SJSA1 (cell line): Measurements from ENCODE around the gene OR10X1. TPM values are rescaled to one million over a fixed set of nuclear protein-coding genes. Genes with fewer than 3 reads are reported as not detected.

Experiments used
- DNase-seq, 2 experiments: peaks; one replicate each; pipeline ENCODE4 v3.0.0-alpha.2; 2015 to 2020; ENCODE audit warnings: low spot score in 2 of 2, low read depth in 1 of 2
- H3K27ac ChIP-seq: fragments of 250-450 bp; sonication (Bioruptor Pico); 2 replicates; pipeline ENCODE4 v1.5.1; 2020; ENCODE audit warnings: mild to moderate bottlenecking, moderate library complexity
- H3K27me3 ChIP-seq: fragments of 250-450 bp; sonication (Bioruptor Pico); replicated peaks from 2 replicates; pipeline ENCODE4 v1.5.1; 2020; ENCODE audit warnings: mild to moderate bottlenecking, moderate library complexity
- H3K36me3 ChIP-seq: fragments of 250-450 bp; sonication (Bioruptor Pico); 2 replicates; pipeline ENCODE4 v1.5.1; 2020; ENCODE audit warnings: mild to moderate bottlenecking
- H3K4me1 ChIP-seq: fragments of 250-450 bp; sonication (Bioruptor Pico); replicated peaks from 2 replicates; pipeline ENCODE4 v1.6.1; 2021; ENCODE audit warnings: mild to moderate bottlenecking
- H3K4me3 ChIP-seq: fragments of 250-450 bp; sonication (Bioruptor Pico); 2 replicates; pipeline ENCODE4 v1.5.1; 2020; ENCODE audit warnings: mild to moderate bottlenecking
- H3K9me3 ChIP-seq: fragments of 250-450 bp; sonication (Bioruptor Pico); replicated peaks from 2 replicates; pipeline ENCODE4 v1.5.1; 2020; ENCODE audit warnings: mild to moderate bottlenecking
- total RNA-seq: library from RNA; depleted of rRNA; stranded (reverse); fragments of >200 nt; shearing (Covaris generic); gene quantifications from 2 replicates; pipeline ENCODE4 v1.2.3, GENCODE V29; 2014; rRNA removed

Gene OR10X1
- total RNA-seq, 1 experiment from 2014 or later, result not detected

DNA sequence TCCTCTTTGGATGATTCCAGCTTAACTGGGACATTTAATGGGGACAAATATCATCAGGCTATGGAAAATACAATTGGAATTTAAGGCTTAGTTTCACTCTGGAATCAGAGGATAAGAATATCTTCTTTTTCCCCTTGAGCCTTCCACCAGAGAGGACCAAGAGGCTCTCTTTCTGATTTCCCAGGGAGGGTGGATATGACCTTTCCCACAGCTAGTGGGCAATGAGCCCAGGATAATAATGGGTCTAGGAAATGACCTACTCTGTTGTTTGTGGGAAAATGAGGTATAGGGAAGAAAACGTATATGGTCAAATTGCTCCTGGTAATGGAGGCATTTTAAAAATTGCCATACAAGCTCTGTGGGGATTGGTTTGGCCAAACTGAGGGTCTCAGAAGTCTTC lies 27.4 kb downstream of the OR10X1 start:
- DNase-seq, result no peak
- H3K27ac ChIP-seq, result no peak overlapping the region

GRCh38 chr1:158547533-158547932 lies 32.2 kb downstream of the OR10X1 start:
- no peaks in the 10 kb centered on the region for H3K27me3 ChIP-seq
- H3K9me3 ChIP-seq, result no peaks in the 10 kb centered on the region
- DNase-seq, result no peak
- H3K4me1 ChIP-seq, result no peaks in the 10 kb centered on the region
- H3K36me3 ChIP-seq, result no peaks in the 10 kb centered on the region
- H3K4me3 ChIP-seq, result no peak overlapping the region
- H3K27ac ChIP-seq, result no peak overlapping the region

More for the DNA sequence above, 27.4 kb downstream of the OR10X1 start:
- Histone ChIP-seq H3K36me3 (no peaks in the 10 kb centered on the region), H3K4me1 (no peaks in the 10 kb centered on the region), H3K9me3 (no peaks in the 10 kb centered on the region), H3K4me3 (no peak overlapping the region), H3K27me3 (no peaks in the 10 kb centered on the region)

- DNase-seq, result no peak
- Histone ChIP-seq H3K9me3 (no peaks in the 10 kb centered on the region), H3K4me1 (no peaks in the 10 kb centered on the region), H3K27ac (no peak overlapping the region), H3K4me3 (no peak overlapping the region), H3K36me3 (no peaks in the 10 kb centered on the region), H3K27me3 (no peaks in the 10 kb centered on the region)
Observed at GRCh38 chr1:158537609-158538008, 42.1 kb downstream of the OR10X1 start.

- Histone ChIP-seq H3K4me3 (no peak overlapping the region), H3K9me3 (no peaks in the 10 kb centered on the region), H3K4me1 (no peaks in the 10 kb centered on the region), H3K27me3 (no peaks in the 10 kb centered on the region), H3K27ac (no peak overlapping the region), H3K36me3 (no peaks in the 10 kb centered on the region)
- no peak for DNase-seq
Observed at GRCh38 chr1:158534496-158534895, 45.2 kb downstream of the OR10X1 start.

Other genes with a start within 250 kb of the OR10X1 start
- not detected in 2 replicates for gene CD1B, start 248.4 kb downstream of the OR10X1 start, total RNA-seq
- gene CD1E, start 226.0 kb downstream of the OR10X1 start, total RNA-seq, result not detected in 2 replicates
- not detected in 2 replicates for gene OR10T2, start 180.4 kb downstream of the OR10X1 start, total RNA-seq
- not detected in 2 replicates for gene OR10K2, start 153.7 kb downstream of the OR10X1 start, total RNA-seq
- gene OR10K1, start 118.1 kb downstream of the OR10X1 start, total RNA-seq, result not detected in 2 replicates
- gene OR10R2, start 107.7 kb downstream of the OR10X1 start, total RNA-seq, result not detected in 2 replicates
- not detected in 2 replicates for gene OR6Y1, start 25.5 kb downstream of the OR10X1 start, total RNA-seq
- gene OR6P1, start 9.3 kb downstream of the OR10X1 start, total RNA-seq, result not detected in 2 replicates
- not detected in 2 replicates for gene OR10Z1, start 25.4 kb upstream of the OR10X1 start, total RNA-seq
- not detected in 2 replicates for gene SPTA1, start 106.8 kb upstream of the OR10X1 start, total RNA-seq
- not detected in 2 replicates for gene OR6K2, start 120.8 kb upstream of the OR10X1 start, total RNA-seq
- gene OR6K3, start 140.8 kb upstream of the OR10X1 start, total RNA-seq, result not detected in 2 replicates
- not detected in 2 replicates for gene OR6K6, start 174.8 kb upstream of the OR10X1 start, total RNA-seq
- not detected in 2 replicates for gene OR6N1, start 192.3 kb upstream of the OR10X1 start, total RNA-seq
- not detected in 2 replicates for gene OR6N2, start 201.3 kb upstream of the OR10X1 start, total RNA-seq